H1 (cell line): Measurements from ENCODE around the gene DNAJC27. TPM values are rescaled to one million over a fixed set of nuclear protein-coding genes. Genes with fewer than 3 reads are reported as not detected.

Source experiments
- RFX5 ChIP-seq: IDR thresholded peaks from 2 replicates; pipeline ENCODE4 v1.6.1; 2011; ENCODE audit warnings: low read depth, low read length, improper control_type of control experiment, borderline replicate concordance
- polyA plus RNA-seq, 7 experiments: library from polyadenylated mRNA; depleted of rRNA in 3 of 7; stranded (reverse) in 5 of 7; unstranded in 2 of 7; fragments of >200 nt in 5 of 7; fragments of 200-250 nt in 2 of 7; gene quantifications; 1 replicate in 5 of 7; 2 replicates in 1 of 7; 4 replicates in 1 of 7; pipeline versions ENCODE4 v1.2.1 to v1.2.3, GENCODE V29; 2011 to 2013; ENCODE audit warnings: missing spikeins in 2 of 7, mixed read lengths in 2 of 7
- total RNA-seq: library from RNA; stranded (reverse); fragmentation: NEBNext Ultra II Directional; extraction: Animal tissue kit (Norgen Biotek cat#: 25700); gene quantifications from 2 replicates; pipeline ENCODE4 v1.2.1, GENCODE V29; 2021

The DNAJC27 gene
- total and polyA plus RNA-seq, 2 of the 8 experiments (the other 6 are each of a cell fraction or from before 2014, with no cell fraction given), result 1.4 to 4.5 TPM

DNA sequence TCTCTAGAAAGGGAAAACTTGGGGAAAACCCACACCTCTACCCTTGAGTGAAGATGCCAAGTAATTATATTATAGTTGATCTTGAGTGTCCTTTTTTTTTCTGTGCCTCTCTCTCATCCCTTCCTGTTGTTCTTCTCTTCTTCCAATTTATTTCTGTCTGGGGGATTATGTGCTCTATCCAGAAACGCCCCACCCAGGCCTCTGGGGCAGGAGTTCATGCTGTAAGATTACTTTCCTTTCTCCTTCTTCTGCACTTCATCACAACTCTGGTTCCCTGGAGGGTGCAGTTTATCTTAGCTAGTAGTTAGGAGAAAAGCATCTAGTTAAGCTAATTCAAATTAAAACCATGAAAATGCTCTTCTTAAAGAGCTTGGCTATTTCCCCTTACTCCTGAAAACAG, 30.3 kb upstream of the DNAJC27 start (continued):
- no peak for TF ChIP-seq RFX5
